ENCODE results near the gene PTPN21.

DNA sequence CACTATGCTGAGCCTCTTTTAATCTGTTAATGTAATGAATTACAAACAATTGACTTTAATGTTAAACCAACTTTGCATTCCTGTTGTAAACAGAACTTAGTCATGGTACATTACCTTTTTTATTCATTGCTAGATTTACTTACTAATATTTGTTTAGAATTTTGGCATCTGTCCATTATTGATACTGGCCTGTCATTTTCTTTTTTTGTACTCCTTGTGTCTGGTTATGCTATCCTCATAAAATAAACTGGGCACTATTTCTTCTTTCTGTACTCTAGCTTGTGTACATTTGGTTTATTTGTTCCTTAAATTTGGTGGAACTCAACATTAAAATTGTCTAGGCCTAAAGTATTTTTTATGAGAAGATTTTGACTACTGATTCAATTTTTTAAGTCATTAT, 137.2 kb downstream of the PTPN21 start:
- TF ChIP-seq, protein P1, sequence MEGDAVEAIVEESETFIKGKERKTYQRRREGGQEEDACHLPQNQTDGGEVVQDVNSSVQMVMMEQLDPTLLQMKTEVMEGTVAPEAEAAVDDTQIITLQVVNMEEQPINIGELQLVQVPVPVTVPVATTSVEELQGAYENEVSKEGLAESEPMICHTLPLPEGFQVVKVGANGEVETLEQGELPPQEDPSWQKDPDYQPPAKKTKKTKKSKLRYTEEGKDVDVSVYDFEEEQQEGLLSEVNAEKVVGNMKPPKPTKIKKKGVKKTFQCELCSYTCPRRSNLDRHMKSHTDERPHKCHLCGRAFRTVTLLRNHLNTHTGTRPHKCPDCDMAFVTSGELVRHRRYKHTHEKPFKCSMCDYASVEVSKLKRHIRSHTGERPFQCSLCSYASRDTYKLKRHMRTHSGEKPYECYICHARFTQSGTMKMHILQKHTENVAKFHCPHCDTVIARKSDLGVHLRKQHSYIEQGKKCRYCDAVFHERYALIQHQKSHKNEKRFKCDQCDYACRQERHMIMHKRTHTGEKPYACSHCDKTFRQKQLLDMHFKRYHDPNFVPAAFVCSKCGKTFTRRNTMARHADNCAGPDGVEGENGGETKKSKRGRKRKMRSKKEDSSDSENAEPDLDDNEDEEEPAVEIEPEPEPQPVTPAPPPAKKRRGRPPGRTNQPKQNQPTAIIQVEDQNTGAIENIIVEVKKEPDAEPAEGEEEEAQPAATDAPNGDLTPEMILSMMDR (IDR thresholded peaks at IDR 0.05; ENCODE audit: poor library complexity), result no peak
- TF ChIP-seq EZH2phosphoT487 (IDR thresholded peaks at IDR 0.05; ENCODE audit: low read depth, severe bottlenecking, unreplicated experiment), result no peak
